GM21717 (cell line): ENCODE data around the gene TMEM191B.
A peak's percentile ranks its signal among the peaks of the same experiment; 100 is the strongest.
"Not testable (repeated sequence)": the region's sequence is repeated elsewhere in the genome, so short reads cannot be mapped to it uniquely, and the experiment has no call there.

Source experiments
- ATAC-seq: cut with Tn5 transposase; IDR thresholded peaks from one replicate; pipeline ENCODE4 v1.9.1; 2021; ENCODE audit warnings: mild to moderate bottlenecking, moderate library complexity; ENCODE audit not compliant: unreplicated experiment

TMEM191B gene

GRCh38 chr22:18527752-18528596 lies at the start of gene TMEM191B:
TMEM191B (plus strand) TSS chr22:18527802; CDS start chr22:18527981, 179 bp downstream.
- ATAC-seq = peak; percentile 15

- ATAC-seq = not testable (repeated sequence)
Observed at GRCh38 chr22:18496227-18496626, 31.4 kb upstream of the TMEM191B start.

- not testable (repeated sequence) for ATAC-seq
Observed at GRCh38 chr22:18511327-18511726, 16.3 kb upstream of the TMEM191B start.

- not testable (repeated sequence) for ATAC-seq
Observed at GRCh38 chr22:18512378-18512777, 15.2 kb upstream of the TMEM191B start.

GRCh38 chr22:18513454-18513853 lies 14.1 kb upstream of the TMEM191B start:
- not testable (repeated sequence) for ATAC-seq

- not testable (repeated sequence) for ATAC-seq
Observed at GRCh38 chr22:18518061-18518460, 9.5 kb upstream of the TMEM191B start, which contains the start of gene GGTLC3. GGTLC3 (minus strand) TSS chr22:18518161; CDS start chr22:18517897, 264 bp downstream.

GRCh38 chr22:18522762-18523161 lies 4.8 kb upstream of the TMEM191B start:
- not testable (repeated sequence) for ATAC-seq

- not testable (repeated sequence) for ATAC-seq
Observed at GRCh38 chr22:18523328-18523727, 4.3 kb upstream of the TMEM191B start.

- peak; percentile 79 for ATAC-seq
Observed at GRCh38 chr22:18528597-18529415, 1.2 kb downstream of the TMEM191B start.

- ATAC-seq = peak; percentile 2
Observed at GRCh38 chr22:18529416-18530145, 2.0 kb downstream of the TMEM191B start.

GRCh38 chr22:18533633-18534032 lies 6.0 kb downstream of the TMEM191B start:
- not testable (repeated sequence) for ATAC-seq

- ATAC-seq = not testable (repeated sequence)
Observed at GRCh38 chr22:18534315-18534714, 6.7 kb downstream of the TMEM191B start.

- not testable (repeated sequence) for ATAC-seq
Observed at GRCh38 chr22:18539994-18540393, 12.4 kb downstream of the TMEM191B start.

- ATAC-seq = not testable (repeated sequence)
Observed at GRCh38 chr22:18543400-18543799, 15.8 kb downstream of the TMEM191B start.

- not testable (repeated sequence) for ATAC-seq
Observed at GRCh38 chr22:18544615-18545014, 17.0 kb downstream of the TMEM191B start.

- ATAC-seq = not testable (repeated sequence)
Observed at GRCh38 chr22:18549458-18550179, 22.0 kb downstream of the TMEM191B start.

GRCh38 chr22:18551046-18551445 lies 23.4 kb downstream of the TMEM191B start:
- ATAC-seq = not testable (repeated sequence)

- ATAC-seq = not testable (repeated sequence)
Observed at GRCh38 chr22:18552839-18553597, 25.4 kb downstream of the TMEM191B start.
